ENCODE results near the gene PCSK9.

DNA sequence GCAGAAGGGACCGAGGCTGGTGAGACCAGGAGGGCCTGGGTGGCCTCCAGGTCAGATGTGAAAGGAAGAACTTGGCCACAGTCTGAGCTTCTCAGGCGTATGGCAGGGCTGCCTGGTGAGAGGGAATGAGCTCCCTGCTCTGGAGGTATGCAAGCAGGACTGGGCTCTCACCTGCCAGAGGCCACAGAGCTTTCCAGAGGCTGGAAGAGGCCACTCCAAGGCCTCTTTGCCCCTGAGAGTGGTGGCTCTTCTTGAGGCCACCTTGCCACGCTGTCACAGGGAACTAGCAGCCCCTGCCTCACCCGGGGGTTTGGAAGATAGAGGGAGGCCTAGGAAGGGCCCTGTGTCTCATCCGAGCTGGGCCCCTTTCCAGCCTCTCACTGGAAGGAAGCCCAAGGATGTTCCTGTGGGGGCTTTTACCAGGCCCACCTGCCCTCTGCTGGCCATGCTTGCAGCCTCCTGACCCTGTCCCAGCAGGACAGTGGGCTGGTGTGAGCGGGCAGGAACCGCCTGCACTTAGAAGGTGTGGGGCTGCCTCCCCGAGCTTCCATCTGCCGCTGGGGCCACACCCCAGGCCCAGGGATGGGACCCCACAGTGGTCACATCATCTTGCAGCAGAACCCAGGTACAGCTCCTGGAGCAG, 10.0 kb downstream of the PCSK9 start:
- TF ChIP-seq RFX5 (IDR thresholded peaks at IDR 0.05; ENCODE audit: low read depth, low read length) (no peak), ASH2L (IDR thresholded peaks at IDR 0.05; ENCODE audit: insufficient read length, low read depth, low read length) (no peak), MYC (CRISPR knock-in tag; IDR thresholded peaks at IDR 0.05; ENCODE audit: borderline replicate concordance) (no peak), EP300 (IDR thresholded peaks at IDR 0.05; ENCODE audit: low read depth in 2 of 2, low read length in 2 of 2) (no peak), EP300 (CRISPR knock-in tag; IDR thresholded peaks at IDR 0.05; ENCODE audit: borderline replicate concordance) (no peak)
- TF ChIP-seq, protein P1, sequence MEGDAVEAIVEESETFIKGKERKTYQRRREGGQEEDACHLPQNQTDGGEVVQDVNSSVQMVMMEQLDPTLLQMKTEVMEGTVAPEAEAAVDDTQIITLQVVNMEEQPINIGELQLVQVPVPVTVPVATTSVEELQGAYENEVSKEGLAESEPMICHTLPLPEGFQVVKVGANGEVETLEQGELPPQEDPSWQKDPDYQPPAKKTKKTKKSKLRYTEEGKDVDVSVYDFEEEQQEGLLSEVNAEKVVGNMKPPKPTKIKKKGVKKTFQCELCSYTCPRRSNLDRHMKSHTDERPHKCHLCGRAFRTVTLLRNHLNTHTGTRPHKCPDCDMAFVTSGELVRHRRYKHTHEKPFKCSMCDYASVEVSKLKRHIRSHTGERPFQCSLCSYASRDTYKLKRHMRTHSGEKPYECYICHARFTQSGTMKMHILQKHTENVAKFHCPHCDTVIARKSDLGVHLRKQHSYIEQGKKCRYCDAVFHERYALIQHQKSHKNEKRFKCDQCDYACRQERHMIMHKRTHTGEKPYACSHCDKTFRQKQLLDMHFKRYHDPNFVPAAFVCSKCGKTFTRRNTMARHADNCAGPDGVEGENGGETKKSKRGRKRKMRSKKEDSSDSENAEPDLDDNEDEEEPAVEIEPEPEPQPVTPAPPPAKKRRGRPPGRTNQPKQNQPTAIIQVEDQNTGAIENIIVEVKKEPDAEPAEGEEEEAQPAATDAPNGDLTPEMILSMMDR (CRISPR knock-in tag; IDR thresholded peaks at IDR 0.05) = no peak
